Tibial nerve (tissue), 4 donors: ENCODE measurements around the gene SESTD1. TPM values are rescaled to one million over a fixed set of nuclear protein-coding genes. Genes with fewer than 3 reads are reported as not detected.
"Not testable (repeated sequence)": the region's sequence is repeated elsewhere in the genome, so short reads cannot be mapped to it uniquely, and the experiment has no call there.

ENCODE experiments used
- DNase-seq, 2 donors: peaks; one replicate each; pipeline ENCODE4 v3.0.0-alpha.2; 2019; ENCODE audit warnings: low spot score in 2 of 2
- H3K27ac ChIP-seq, 4 donors: fragments of 200-600 bp; sonication (generic) in 3 of 4; one replicate each; pipeline ENCODE4 v1.5.1; 2017 to 2019; ENCODE audit warnings: mild to moderate bottlenecking in 1 of 4
- H3K27me3 ChIP-seq, 2 donors: fragments of 200-600 bp; sonication (generic) in 1 of 2; one replicate each; pipeline versions ENCODE4 v1.5.1 to v1.6.0; 2017 to 2019
- H3K36me3 ChIP-seq, 3 donors: fragments of 200-600 bp; sonication (generic); one replicate each; pipeline ENCODE4 v1.5.1; 2018 to 2019
- H3K4me1 ChIP-seq, 4 donors: fragments of 200-600 bp; sonication (generic) in 3 of 4; one replicate each; pipeline ENCODE4 v1.5.1; 2017 to 2019
- H3K4me3 ChIP-seq, 4 donors: fragments of 200-600 bp; sonication (generic) in 3 of 4; one replicate each; pipeline ENCODE4 v1.5.1; 2017 to 2019; ENCODE audit warnings: mild to moderate bottlenecking in 1 of 4, moderate library complexity in 1 of 4
- H3K9me3 ChIP-seq, 4 donors: fragments of 200-600 bp; sonication (generic) in 3 of 4; one replicate each; pipeline ENCODE4 v1.5.1; 2017 to 2019
- CTCF ChIP-seq, 5 experiments: fragments of 200-600 bp in 3 of 5; fragments of 450-650 bp in 2 of 5; sonication (generic) in 3 of 5; IDR thresholded peaks; one replicate each; pipeline ENCODE4 v1.5.1; 2016 to 2019; ENCODE audit warnings: antibody characterized with exemption in 5 of 5, mild to moderate bottlenecking in 3 of 5, moderate library complexity in 2 of 5
- EP300 ChIP-seq, 2 donors: sonication (generic); formaldehyde crosslinking; IDR thresholded peaks; one replicate each; pipeline ENCODE4 v1.6.1; 2017; ENCODE audit warnings: antibody characterized with exemption in 2 of 2, mild to moderate bottlenecking in 1 of 2
- POLR2A ChIP-seq, 2 donors: fragments of 450-650 bp; IDR thresholded peaks; one replicate each; pipeline ENCODE4 v1.6.1; 2017; ENCODE audit warnings: antibody characterized with exemption in 2 of 2, mild to moderate bottlenecking in 2 of 2, moderate library complexity in 2 of 2
- WGBS, 2 donors: methylation state at CpG; one replicate each; pipeline ENCODE4 v1.1.5; 2018; 5-methylcytosine and 5-hydroxymethylcytosine counted together
- total RNA-seq, 4 donors: library from RNA; depleted of rRNA; stranded (reverse); fragments of >200 nt; gene quantifications; one replicate each; pipeline ENCODE4 v1.1.0, GENCODE V29; 2016

The SESTD1 gene
- total RNA-seq, 4 donors from 2014 or later: 62.1 to 82.4 (median 73.1) TPM

GRCh38 chr2:179251870-179252269 is 12.8 kb downstream of the SESTD1 start:
- H3K9me3 ChIP-seq: peaks cover 0 to 7% (median 0%) of the 10 kb centered on the region in 4 donors
- H3K27ac ChIP-seq: no peak overlapping the region
- no peak for DNase-seq
- H3K27me3 ChIP-seq: no peaks in the 10 kb centered on the region
- TF ChIP-seq CTCF (IDR thresholded peaks at IDR 0.05) (no peak), POLR2A (IDR thresholded peaks at IDR 0.05) (no peak), EP300 (IDR thresholded peaks at IDR 0.05) (no peak)
- H3K4me1 ChIP-seq: peaks cover 0 to 25% (median 0%) of the 10 kb centered on the region in 4 donors
- H3K4me3 ChIP-seq: no peak overlapping the region
- peaks cover 0 to 13% (median 0%) of the 10 kb centered on the region in 3 donors for H3K36me3 ChIP-seq

- Histone ChIP-seq H3K27ac (no peak overlapping the region), H3K9me3 (peaks cover 0 to 2% (median 0%) of the 10 kb centered on the region in 4 donors), H3K4me3 (no peak overlapping the region), H3K4me1 (peaks cover 0 to 25% (median 0%) of the 10 kb centered on the region in 4 donors), H3K27me3 (no peaks in the 10 kb centered on the region), H3K36me3 (peaks cover 0 to 9% (median 0%) of the 10 kb centered on the region in 3 donors)
- DNase-seq: no peak
- WGBS, 2 donors: 89 to 98% methylated on average over 1 of the region's 1 CpG
- TF ChIP-seq EP300 (IDR thresholded peaks at IDR 0.05) (no peak), POLR2A (IDR thresholded peaks at IDR 0.05) (no peak), CTCF (IDR thresholded peaks at IDR 0.05) (no peak)
Observed at GRCh38 chr2:179250848-179251504, 13.7 kb downstream of the SESTD1 start.

- Histone ChIP-seq H3K4me3 (no peak overlapping the region), H3K36me3 (peaks cover 0 to 5% (median 0%) of the 10 kb centered on the region in 3 donors), H3K27ac (no peak overlapping the region), H3K27me3 (no peaks in the 10 kb centered on the region), H3K4me1 (peaks cover 0 to 23% (median 0%) of the 10 kb centered on the region in 4 donors), H3K9me3 (no peaks in the 10 kb centered on the region)
- no peak for DNase-seq
- WGBS, 2 donors: 82 to 91% methylated on average over 3 of the region's 3 CpGs
- TF ChIP-seq CTCF (IDR thresholded peaks at IDR 0.05) (no peak), POLR2A (IDR thresholded peaks at IDR 0.05) (no peak), EP300 (IDR thresholded peaks at IDR 0.05) (no peak)
Observed at GRCh38 chr2:179250095-179250494, 14.5 kb downstream of the SESTD1 start.

GRCh38 chr2:179248024-179248348 is 16.6 kb downstream of the SESTD1 start:
- Histone ChIP-seq H3K36me3 (peaks cover 0 to 5% (median 0%) of the 10 kb centered on the region in 3 donors), H3K9me3 (no peaks in the 10 kb centered on the region), H3K4me3 (no peak overlapping the region), H3K27me3 (no peaks in the 10 kb centered on the region), H3K27ac (no peak overlapping the region), H3K4me1 (peaks cover 0 to 13% (median 0%) of the 10 kb centered on the region in 4 donors)
- TF ChIP-seq CTCF (IDR thresholded peaks at IDR 0.05): no peak
- WGBS, 2 donors: 63 to 67% methylated on average over 1 of the region's 1 CpG
- no peak for DNase-seq

GRCh38 chr2:179247318-179248023 is 17.2 kb downstream of the SESTD1 start:
- Histone ChIP-seq H3K9me3 (no peaks in the 10 kb centered on the region), H3K4me1 (peaks cover 0 to 8% (median 0%) of the 10 kb centered on the region in 4 donors), H3K27ac (no peak overlapping the region), H3K36me3 (peaks cover 0 to 5% (median 0%) of the 10 kb centered on the region in 3 donors), H3K27me3 (no peaks in the 10 kb centered on the region), H3K4me3 (no peak overlapping the region)
- TF ChIP-seq POLR2A (IDR thresholded peaks at IDR 0.05) (no peak), EP300 (IDR thresholded peaks at IDR 0.05) (no peak), CTCF (IDR thresholded peaks at IDR 0.05) (no peak)
- 71 to 80% methylated on average over 2 of the region's 2 CpGs for WGBS, 2 donors
- no peak for DNase-seq

GRCh38 chr2:179245843-179246242 is 18.8 kb downstream of the SESTD1 start:
- not testable (repeated sequence) for DNase-seq, H3K27ac ChIP-seq, H3K4me3 ChIP-seq, H3K36me3 ChIP-seq, H3K27me3 ChIP-seq, H3K9me3 ChIP-seq
- peaks cover 0 to 16% (median 0%) of the 10 kb centered on the region in 4 donors for H3K4me1 ChIP-seq
- WGBS, 2 donors: 87 to 90% methylated on average over 10 of the region's 10 CpGs
